Measurements from ENCODE around the gene STAT3.

DNA sequence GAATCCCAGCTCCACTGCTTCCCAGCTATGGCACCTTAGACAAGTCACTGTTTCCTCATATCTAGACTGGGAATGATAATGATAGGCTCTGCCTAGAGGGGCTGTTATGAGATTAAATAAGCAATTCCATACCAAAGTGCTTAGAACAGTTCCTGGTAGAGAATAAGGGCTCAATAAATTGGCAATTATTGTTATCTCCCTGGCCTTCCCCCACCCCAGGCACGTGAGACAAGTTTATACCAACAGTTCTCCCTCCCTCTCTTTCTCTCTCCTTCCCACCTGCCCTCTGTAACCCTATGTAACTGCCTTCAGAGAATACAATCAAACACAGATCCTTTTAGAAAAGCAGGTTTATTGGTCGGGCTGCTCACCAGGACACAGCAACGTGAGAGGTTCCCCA lies 13.9 kb upstream of the STAT3 start:
- no peak for TF ChIP-seq EZH2 (IDR thresholded peaks at IDR 0.05; ENCODE audit: insufficient read depth, poor library complexity, severe bottlenecking)
- TF ChIP-seq EZH2phosphoT487 (IDR thresholded peaks at IDR 0.05; ENCODE audit: insufficient read depth, low read depth): no peak
